WTC11 (cell line): Measurements from ENCODE around the gene PTPRT. TPM values are rescaled to one million over a fixed set of nuclear protein-coding genes. Genes with fewer than 3 reads are reported as not detected.

Experiments used
- ATAC-seq: fragments of 200-7000 bp; cut with Tn5 transposase; 2 replicates; pipeline ENCODE4 v1.10.0; 2021; ENCODE audit warnings: mild to moderate bottlenecking, moderate library complexity
- CTCF ChIA-PET: fragments of 300-600 bp; sonication (Branson Sonifier 250); formaldehyde crosslinking; loops from one replicate; lab custom pipeline; 2021; ENCODE audit warnings: antibody characterized with exemption; lab: Charles Lee
- POLR2A ChIA-PET: fragments of 350-600 bp; sonication (Branson Sonifier 250); formaldehyde crosslinking; loops from one replicate; lab custom pipeline; 2021; ENCODE audit warnings: antibody characterized with exemption; lab: Charles Lee
- DNase-seq: peaks from one replicate; pipeline ENCODE4 v3.0.0; 2021; ENCODE audit warnings: low spot score
- H3K27ac Mint-ChIP-seq: 2 replicates; pipeline ENCODE4 v1.8.0; 2021; ENCODE audit warnings: mixed read lengths
- H3K27me3 Mint-ChIP-seq: 2 replicates; pipeline ENCODE4 v1.8.0; 2021; ENCODE audit warnings: low read depth, mild to moderate bottlenecking, moderate library complexity, mixed read lengths
- H3K36me3 Mint-ChIP-seq: 2 replicates; pipeline ENCODE4 v1.8.0; 2021; ENCODE audit warnings: mixed read lengths
- H3K4me1 Mint-ChIP-seq: 2 replicates; pipeline ENCODE4 v1.8.0; 2022; ENCODE audit warnings: mixed read lengths
- H3K4me3 Mint-ChIP-seq: 2 replicates; pipeline ENCODE4 v1.8.0; 2021; ENCODE audit warnings: mild to moderate bottlenecking, moderate library complexity, mixed read lengths
- H3K9me3 Mint-ChIP-seq: 2 replicates; pipeline ENCODE4 v1.8.0; 2021; ENCODE audit warnings: mixed read lengths
- ARID4B ChIP-seq: sonication (generic); formaldehyde crosslinking; IDR thresholded peaks from 2 replicates; pipeline ENCODE4 v1.8.0; 2023; ENCODE audit warnings: missing genetic modification reagents, mild to moderate bottlenecking, borderline replicate concordance
- E2F4 ChIP-seq: sonication (generic); formaldehyde crosslinking; IDR thresholded peaks from 2 replicates; pipeline ENCODE4 v1.8.1; 2022; ENCODE audit warnings: low read depth, mild to moderate bottlenecking, moderate library complexity, missing genetic modification reagents, borderline replicate concordance
- EMX1 ChIP-seq: fragments of 250-450 bp; sonication (Bioruptor Pico); IDR thresholded peaks from 2 replicates; pipeline ENCODE4 v1.8.0; 2021; ENCODE audit warnings: mild to moderate bottlenecking
- ESRRA ChIP-seq: sonication (generic); formaldehyde crosslinking; IDR thresholded peaks from 2 replicates; pipeline ENCODE4 v1.8.1; 2022; ENCODE audit warnings: mild to moderate bottlenecking, missing genetic modification reagents, borderline replicate concordance
- GRHL2 ChIP-seq: fragments of 250-450 bp; sonication (Bioruptor Pico); IDR thresholded peaks from 2 replicates; pipeline ENCODE4 v1.8.0; 2022; ENCODE audit warnings: mild to moderate bottlenecking, moderate library complexity; ENCODE audit not compliant: insufficient replicate concordance, severe bottlenecking
- MAX ChIP-seq: sonication (generic); formaldehyde crosslinking; IDR thresholded peaks from 2 replicates; pipeline ENCODE4 v1.8.0; 2022; ENCODE audit warnings: mild to moderate bottlenecking, missing genetic modification reagents
- SMAD3 ChIP-seq: sonication (generic); formaldehyde crosslinking; IDR thresholded peaks from 2 replicates; pipeline ENCODE4 v1.8.0; 2022; ENCODE audit warnings: missing genetic modification reagents, mild to moderate bottlenecking, borderline replicate concordance
- SP1 ChIP-seq: sonication (generic); formaldehyde crosslinking; conservative IDR thresholded peaks from 2 replicates; pipeline ENCODE4 v1.8.1; 2022; ENCODE audit warnings: missing genetic modification reagents
- ZNF416 ChIP-seq: fragments of 250-450 bp; sonication (Bioruptor Pico); IDR thresholded peaks from 2 replicates; pipeline ENCODE4 v1.9.0; 2021; ENCODE audit warnings: mild to moderate bottlenecking, inconsistent platforms
- ZNF512 ChIP-seq: sonication (generic); formaldehyde crosslinking; IDR thresholded peaks from 2 replicates; pipeline ENCODE4 v1.8.1; 2022; ENCODE audit warnings: missing genetic modification reagents, borderline replicate concordance
- ZNF532 ChIP-seq: fragments of 250-450 bp; sonication (Bioruptor Pico); IDR thresholded peaks from 2 replicates; pipeline ENCODE4 v1.9.0; 2021; ENCODE audit warnings: mild to moderate bottlenecking, borderline replicate concordance
- ZNF671 ChIP-seq: fragments of 250-450 bp; sonication (Bioruptor Pico); IDR thresholded peaks from 2 replicates; pipeline ENCODE4 v1.8.0; 2021; ENCODE audit warnings: mild to moderate bottlenecking
- total RNA-seq: library from RNA; stranded (reverse); gene quantifications from 3 replicates; pipeline ENCODE4 v1.2.3, GENCODE V29; 2021
- TF ChIP-seq, protein P1 (sequence below): sonication (generic); formaldehyde crosslinking; IDR thresholded peaks from 2 replicates; pipeline ENCODE4 v1.8.1; 2023; ENCODE audit warnings: mild to moderate bottlenecking, missing genetic modification reagents
- TF ChIP-seq, protein P2 (sequence below): sonication (generic); formaldehyde crosslinking; conservative IDR thresholded peaks from 2 replicates; pipeline ENCODE4 v1.8.1; 2022; ENCODE audit warnings: mild to moderate bottlenecking, missing genetic modification reagents

PTPRT gene
- total RNA-seq, 1 experiment from 2014 or later = 1.1 TPM

GRCh38 chr20:42484790-42485375 is 704.8 kb downstream of the PTPRT start:
- CTCF ChIA-PET = interaction anchor here (0.6 to 2.7 kb wide), 5 partner anchors 11 to 47 kb away, joined by 3 to 10 read pairs (median 5); no protein-coding TSS in a partner anchor
- Mint-ChIP-seq H3K4me3 (no peak overlapping the region), H3K36me3 (no peaks in the 10 kb centered on the region), H3K4me1 (peaks cover 7% of the 10 kb centered on the region), H3K27ac (no peak overlapping the region), H3K27me3 (no peaks in the 10 kb centered on the region), H3K9me3 (peaks cover 7% of the 10 kb centered on the region)
- TF ChIP-seq ZNF416 = no peak
- TF ChIP-seq ZNF671 = no peak
- no peak for TF ChIP-seq SP1 (CRISPR knock-in tag)
- no peak for ATAC-seq
- POLR2A ChIA-PET = interaction anchor here (0.6 kb wide), 1 partner anchor 92 kb away, joined by 4 read pairs; no protein-coding TSS in a partner anchor
- no peak for DNase-seq

DNA sequence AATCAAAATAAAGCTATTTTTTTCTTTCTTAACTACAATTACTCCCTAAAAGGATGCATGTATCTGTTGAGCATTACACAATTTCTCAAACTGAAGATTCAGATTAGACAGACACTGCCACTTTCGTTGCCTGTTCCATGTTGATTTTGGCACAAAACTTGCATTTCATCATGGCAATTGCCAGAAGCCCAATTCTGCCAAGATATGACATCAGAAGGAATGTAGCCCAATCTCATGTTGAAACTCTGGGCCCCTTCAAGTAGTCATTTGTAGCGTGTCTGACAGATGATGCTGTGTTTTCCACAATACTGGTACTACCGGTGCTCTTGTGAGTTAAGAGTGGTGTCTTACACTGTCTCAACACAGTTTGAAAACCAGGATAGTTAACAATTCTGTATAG is 705.4 kb downstream of the PTPRT start:
- Mint-ChIP-seq H3K4me1 (peaks cover 7% of the 10 kb centered on the region), H3K27me3 (no peaks in the 10 kb centered on the region), H3K36me3 (no peaks in the 10 kb centered on the region), H3K27ac (no peak overlapping the region), H3K4me3 (no peak overlapping the region), H3K9me3 (peaks cover 7% of the 10 kb centered on the region)
- DNase-seq = no peak
- no peak for TF ChIP-seq SMAD3
- TF ChIP-seq, protein P1, sequence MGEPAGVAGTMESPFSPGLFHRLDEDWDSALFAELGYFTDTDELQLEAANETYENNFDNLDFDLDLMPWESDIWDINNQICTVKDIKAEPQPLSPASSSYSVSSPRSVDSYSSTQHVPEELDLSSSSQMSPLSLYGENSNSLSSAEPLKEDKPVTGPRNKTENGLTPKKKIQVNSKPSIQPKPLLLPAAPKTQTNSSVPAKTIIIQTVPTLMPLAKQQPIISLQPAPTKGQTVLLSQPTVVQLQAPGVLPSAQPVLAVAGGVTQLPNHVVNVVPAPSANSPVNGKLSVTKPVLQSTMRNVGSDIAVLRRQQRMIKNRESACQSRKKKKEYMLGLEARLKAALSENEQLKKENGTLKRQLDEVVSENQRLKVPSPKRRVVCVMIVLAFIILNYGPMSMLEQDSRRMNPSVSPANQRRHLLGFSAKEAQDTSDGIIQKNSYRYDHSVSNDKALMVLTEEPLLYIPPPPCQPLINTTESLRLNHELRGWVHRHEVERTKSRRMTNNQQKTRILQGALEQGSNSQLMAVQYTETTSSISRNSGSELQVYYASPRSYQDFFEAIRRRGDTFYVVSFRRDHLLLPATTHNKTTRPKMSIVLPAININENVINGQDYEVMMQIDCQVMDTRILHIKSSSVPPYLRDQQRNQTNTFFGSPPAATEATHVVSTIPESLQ (CRISPR knock-in tag) = no peak
- TF ChIP-seq, protein P2, sequence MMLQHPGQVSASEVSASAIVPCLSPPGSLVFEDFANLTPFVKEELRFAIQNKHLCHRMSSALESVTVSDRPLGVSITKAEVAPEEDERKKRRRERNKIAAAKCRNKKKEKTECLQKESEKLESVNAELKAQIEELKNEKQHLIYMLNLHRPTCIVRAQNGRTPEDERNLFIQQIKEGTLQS = no peak
- TF ChIP-seq ZNF512 (CRISPR knock-in tag) = no peak
- TF ChIP-seq MAX = no peak
- no peak for TF ChIP-seq EMX1 (CRISPR knock-in tag)
- no peak for TF ChIP-seq GRHL2
- no peak for TF ChIP-seq E2F4 (CRISPR knock-in tag)
- TF ChIP-seq SP1 (CRISPR knock-in tag) = no peak
- TF ChIP-seq ESRRA (CRISPR knock-in tag) = no peak
- no peak for TF ChIP-seq ARID4B (CRISPR knock-in tag)
- TF ChIP-seq ZNF532 (CRISPR knock-in tag) = no peak
- CTCF ChIA-PET = interaction anchor here (0.6 to 2.7 kb wide), 8 partner anchors 9 to 754 kb away, joined by 3 to 10 read pairs (median 6); no protein-coding TSS in a partner anchor
- POLR2A ChIA-PET = interaction anchor here (0.6 kb wide), 1 partner anchor 92 kb away, joined by 4 read pairs; no protein-coding TSS in a partner anchor
- no peak for ATAC-seq
